K562 (cell line): ENCODE data around the gene PPP1R15A. TPM values are rescaled to one million over a fixed set of nuclear protein-coding genes. Genes with fewer than 3 reads are reported as not detected.

Experiments
- ATAC-seq: fragments of 200-7000 bp; cut with Tn5 transposase; 3 replicates; pipeline ENCODE4 v1.9.1; 2020; ENCODE audit warnings: moderate library complexity
- BruUV-seq: library from RNA; stranded (reverse); fragments of 400-500 nt; replicated peaks from 2 replicates; lab custom pipeline; 2021; lab: Mats Ljungman, UMichigan
- CTCF ChIA-PET: fragments of 300-600 bp; formaldehyde crosslinking; extraction: SDS; loops from one replicate; lab custom pipeline; 2021; ENCODE audit warnings: low intra/inter-chr PET ratio; lab: Yijun Ruan, JAX
- POLR2A ChIA-PET: fragments of 300-600, 350-650 bp; sonication (Branson Sonifier 250); formaldehyde crosslinking; extraction: SDS; loops from one replicate; lab custom pipeline; 2021; ENCODE audit warnings: antibody characterized with exemption, inconsistent platforms; lab: Yijun Ruan, JAX
- DNase-seq, 4 experiments: peaks; one replicate each; pipeline versions ENCODE4 v3.0.0 to v3.0.0-alpha.2; 2011 to 2018; ENCODE audit warnings: low spot score in 3 of 4, mixed read lengths in 3 of 4; ENCODE audit errors: extremely low read depth in 1 of 4
- FAIRE-seq: peaks from 2 replicates; lab custom pipeline; 2011; peaks lifted over from hg19 to GRCh38; lab: Jason Lieb, UNC
- H2AFZ ChIP-seq: 2 replicates; pipeline ENCODE4 v1.6.0; 2011; ENCODE audit warnings: low read depth, low read length, control low read depth, inconsistent platforms
- H3K27ac ChIP-seq: fragments of 200-600 bp; 3 replicates; pipeline ENCODE4 v1.8.0; 2011; ENCODE audit warnings: low read depth, mild to moderate bottlenecking, control low read depth, inconsistent platforms, low read length, moderate library complexity, mixed read lengths; ENCODE audit errors: extremely low read depth
- H3K27me3 ChIP-seq, 2 experiments: fragments of 300-600 bp in 1 of 2; 2 replicates in 1 of 2; 3 replicates in 1 of 2; pipeline versions ENCODE4 v1.6.0 to v1.8.0; 2011; ENCODE audit warnings: inconsistent platforms in 2 of 2, low read length in 2 of 2, mild to moderate bottlenecking in 1 of 2, mixed read lengths in 1 of 2, moderate library complexity in 1 of 2; ENCODE audit not compliant: control insufficient read depth in 2 of 2, insufficient read depth in 2 of 2
- H3K36me3 ChIP-seq: fragments of 300-600 bp; 3 replicates; pipeline ENCODE4 v1.8.0; 2011; ENCODE audit warnings: mild to moderate bottlenecking, low read length, inconsistent platforms; ENCODE audit not compliant: control insufficient read depth, insufficient read depth
- H3K4me1 ChIP-seq, 2 experiments: fragments of 200-600 bp in 1 of 2; replicated peaks in 1 of 2; 2 replicates in 1 of 2; 3 replicates in 1 of 2; pipeline versions ENCODE4 v1.5.1 to v1.8.0; 2011; ENCODE audit warnings: inconsistent platforms in 2 of 2, low read length in 2 of 2, mild to moderate bottlenecking in 1 of 2, mixed read lengths in 1 of 2, moderate library complexity in 1 of 2; ENCODE audit not compliant: control insufficient read depth in 2 of 2, insufficient read depth in 2 of 2
- H3K4me2 ChIP-seq: 2 replicates; pipeline ENCODE4 v1.6.1; 2011; ENCODE audit warnings: low read length, control low read depth, inconsistent platforms, mixed read lengths; ENCODE audit not compliant: insufficient read depth
- H3K4me3 ChIP-seq: fragments of 200-600 bp; sonication (generic), shearing (Covaris generic); 2 replicates; pipeline ENCODE4 v1.5.1; 2016; ENCODE audit warnings: control low read depth, inconsistent platforms
- H3K79me2 ChIP-seq: fragments of 200-600 bp; 3 replicates; pipeline ENCODE4 v1.8.0; 2011; ENCODE audit warnings: low read length, inconsistent platforms; ENCODE audit not compliant: control insufficient read depth, insufficient read depth
- H3K9ac ChIP-seq, 2 experiments: 2 replicates each; pipeline versions ENCODE4 v1.6.0 to v1.6.1; 2011; ENCODE audit warnings: low read depth in 2 of 2, low read length in 2 of 2, control low read depth in 1 of 2, inconsistent platforms in 1 of 2, mild to moderate bottlenecking in 1 of 2, mixed read lengths in 1 of 2; ENCODE audit not compliant: insufficient read depth in 1 of 2
- H3K9me1 ChIP-seq: one replicate; pipeline ENCODE4 v1.6.0; 2011; ENCODE audit warnings: inconsistent platforms, mild to moderate bottlenecking, low read length, moderate library complexity; ENCODE audit not compliant: control insufficient read depth, insufficient read depth
- H3K9me3 ChIP-seq: replicated peaks from 2 replicates; pipeline ENCODE4 v1.5.1; 2011; ENCODE audit warnings: low read depth, low read length, inconsistent platforms; ENCODE audit not compliant: control insufficient read depth, insufficient read depth
- H4K20me1 ChIP-seq: replicated peaks from 2 replicates; pipeline ENCODE4 v1.6.1; 2011; ENCODE audit warnings: low read length, inconsistent platforms, mixed read lengths; ENCODE audit not compliant: control insufficient read depth, insufficient read depth
- AFF4 ChIP-seq: sonication (generic); formaldehyde crosslinking; IDR thresholded peaks from 2 replicates; pipeline ENCODE4 v1.8.0; 2023; ENCODE audit warnings: mild to moderate bottlenecking, missing genetic modification reagents
- CTBP1 ChIP-seq: fragments of 450-650 bp; IDR thresholded peaks from 2 replicates; pipeline ENCODE4 v1.6.1; 2016; ENCODE audit warnings: borderline replicate concordance
- EHMT2 ChIP-seq: fragments of 450-650 bp; IDR thresholded peaks from 2 replicates; pipeline ENCODE4 v1.6.1; 2018; ENCODE audit warnings: antibody characterized with exemption
- ESRRA ChIP-seq: fragments of 450-650 bp; IDR thresholded peaks from 2 replicates; pipeline ENCODE4 v1.6.1; 2014; ENCODE audit warnings: low read depth, mild to moderate bottlenecking, moderate library complexity, borderline replicate concordance
- HDAC1 ChIP-seq, 2 experiments: fragments of 450-650 bp; IDR thresholded peaks; 2 replicates each; pipeline ENCODE4 v1.6.1; 2016 to 2017; ENCODE audit warnings: inconsistent platforms in 1 of 2, mild to moderate bottlenecking in 1 of 2, moderate library complexity in 1 of 2
- STAT5A ChIP-seq: IDR thresholded peaks from 2 replicates; pipeline ENCODE4 v1.6.1; 2012; ENCODE audit warnings: low read length, inconsistent platforms, borderline replicate concordance
- ZBTB1 ChIP-seq: sonication (generic); formaldehyde crosslinking; IDR thresholded peaks from 2 replicates; pipeline ENCODE4 v1.8.1; 2023; ENCODE audit warnings: missing genetic modification reagents, low read depth, mild to moderate bottlenecking, borderline replicate concordance
- ZEB2 ChIP-seq: fragments of 450-650 bp; IDR thresholded peaks from 2 replicates; pipeline ENCODE4 v1.6.1; 2016
- WGBS: fragments of 100-300 bp; shearing (Covaris generic); methylation state at CpG from one replicate; pipeline ENCODE4 v1.1.6; 2016; ENCODE audit warnings: low coverage, mixed read lengths; ENCODE audit not compliant: insufficient coverage; ENCODE audit errors: missing lambda C conversion rate; 5-methylcytosine and 5-hydroxymethylcytosine counted together
- in situ Hi-C: fragments of 300-500 bp; cut with MboI; formaldehyde crosslinking; loops from 4 replicates; pipeline ENCODE4 v1.15.0; 2018; ENCODE audit warnings: inconsistent platforms, mixed read lengths
- intact Hi-C: fragments of 100-400 bp; cut with micrococcal nuclease; formaldehyde crosslinking; loops from 2 replicates; pipeline ENCODE4 v1.14.2; 2022
- polyA plus RNA-seq, 8 experiments: library from polyadenylated mRNA; depleted of rRNA in 4 of 8; stranded (reverse) in 5 of 8; unstranded in 3 of 8; fragments of >200 nt; fragmentation: Nextera tagmentation in 2 of 8; fragmentation: Illumina TruSeq in 1 of 8; extraction: Ambion mirVana in 2 of 8; extraction: Trizol in 1 of 8; gene quantifications; 2 replicates each; pipeline versions ENCODE4 v1.2.1 to v1.2.3, GENCODE V29; 2011 to 2014; ENCODE audit warnings: inconsistent platforms in 1 of 8, missing spikeins in 1 of 8
- total RNA-seq, 7 experiments: library from RNA; depleted of rRNA in 6 of 7; stranded (reverse); fragments of >200 nt in 6 of 7; fragmentation: Illumina TruSeq in 2 of 7; extraction: Trizol in 2 of 7; gene quantifications; 2 replicates each; pipeline versions ENCODE4 v1.2.1 to v1.2.3, GENCODE V29; 2011 to 2021; ENCODE audit warnings: low replicate concordance in 1 of 7
- TF ChIP-seq, protein P1 (sequence below), 3 experiments: IDR thresholded peaks in 2 of 3; conservative IDR thresholded peaks in 1 of 3; 2 replicates each; pipeline ENCODE4 v1.5.1; 2011 to 2012; ENCODE audit warnings: low read length in 3 of 3, mild to moderate bottlenecking in 3 of 3, control low read depth in 2 of 3, improper control_type of control experiment in 1 of 3, inconsistent platforms in 1 of 3, low read depth in 1 of 3, mixed read lengths in 1 of 3, moderate library complexity in 1 of 3; ENCODE audit not compliant: insufficient read depth in 2 of 3

PPP1R15A gene
- total and polyA plus RNA-seq, 9 of the 15 experiments (the other 6 are each of a cell fraction or from before 2014, with no cell fraction given), result 0.42 to 73.7 (median 44.0) TPM

GRCh38 chr19:48822514-48822913, 49.7 kb upstream of the PPP1R15A start:
- Histone ChIP-seq H3K4me3 (no peak overlapping the region), H3K4me1 (peaks cover 0 to 5% of the 10 kb centered on the region in 2 experiments; a peak in 3 of 5 replicates), H4K20me1 (no peaks in the 10 kb centered on the region), H3K27ac (no peak overlapping the region), H2AFZ (no peak overlapping the region), H3K9ac (no peak overlapping the region), H3K27me3 (no peaks in the 10 kb centered on the region), H3K4me2 (no peak overlapping the region), H3K36me3 (no peaks in the 10 kb centered on the region), H3K79me2 (no peaks in the 10 kb centered on the region), H3K9me1 (no peaks in the 10 kb centered on the region), H3K9me3 (peaks cover 3% of the 10 kb centered on the region; the same call in 1 of the 2 replicates)
- WGBS, result 35% methylated on average over 2 of the region's 2 CpGs
- ATAC-seq (no peak), DNase-seq (no peak), FAIRE-seq (peak; percentile 29)
- ChIA-PET POLR2A (no interaction called here), CTCF (no interaction called here)
- intact Hi-C loops, result no loop called here
- in situ Hi-C loops, result no loop called here
- no TSS peak for BruUV-seq
- TF ChIP-seq CTBP1 (0 out of 2 replicates have a peak, but pooled peaks have one; percentile 15), STAT5A (no peak), ESRRA (no peak), ZBTB1 (no peak), HDAC1 (IDR thresholded peaks at IDR 0.05) (peak in 1 of 2 experiments; percentile 33; a peak in 1 of 4 replicates), ZEB2 (no peak), EHMT2 (peak; percentile 71)

- no peaks in the 10 kb centered on the region for H3K36me3 ChIP-seq
- H4K20me1 ChIP-seq, result no peaks in the 10 kb centered on the region
- H3K4me1 ChIP-seq, result peaks cover 9 to 14% of the 10 kb centered on the region in 2 experiments; a peak in 4 of 5 replicates
- no peaks in the 10 kb centered on the region for H3K79me2 ChIP-seq
- no peaks in the 10 kb centered on the region for H3K9me1 ChIP-seq
- BruUV-seq, result no TSS peak
- H2AFZ ChIP-seq, result no peak overlapping the region
- 65% methylated on average over 8 of the region's 8 CpGs for WGBS
- H3K4me3 ChIP-seq, result no peak overlapping the region
- in situ Hi-C loops, result no loop called here
- no peaks in the 10 kb centered on the region for H3K27me3 ChIP-seq
- H3K9me3 ChIP-seq, result peaks cover 3% of the 10 kb centered on the region; the same call in 1 of the 2 replicates
- DNase-seq, result no peak
- no peak overlapping the region for H3K27ac ChIP-seq
- H3K9ac ChIP-seq, result no peak overlapping the region
- intact Hi-C loops, result no loop called here
- CTCF ChIA-PET, result no interaction called here
- no peak overlapping the region for H3K4me2 ChIP-seq
- no peak; the same call in 2 of the 3 replicates for ATAC-seq
- POLR2A ChIA-PET, result interaction anchor here (1.2 to 1.4 kb wide), 2 partner anchors 16 to 141 kb away, joined by 4 to 5 read pairs; partner anchors contain the start of gene BCAT2
- no peak for FAIRE-seq
- TF ChIP-seq, protein P1, sequence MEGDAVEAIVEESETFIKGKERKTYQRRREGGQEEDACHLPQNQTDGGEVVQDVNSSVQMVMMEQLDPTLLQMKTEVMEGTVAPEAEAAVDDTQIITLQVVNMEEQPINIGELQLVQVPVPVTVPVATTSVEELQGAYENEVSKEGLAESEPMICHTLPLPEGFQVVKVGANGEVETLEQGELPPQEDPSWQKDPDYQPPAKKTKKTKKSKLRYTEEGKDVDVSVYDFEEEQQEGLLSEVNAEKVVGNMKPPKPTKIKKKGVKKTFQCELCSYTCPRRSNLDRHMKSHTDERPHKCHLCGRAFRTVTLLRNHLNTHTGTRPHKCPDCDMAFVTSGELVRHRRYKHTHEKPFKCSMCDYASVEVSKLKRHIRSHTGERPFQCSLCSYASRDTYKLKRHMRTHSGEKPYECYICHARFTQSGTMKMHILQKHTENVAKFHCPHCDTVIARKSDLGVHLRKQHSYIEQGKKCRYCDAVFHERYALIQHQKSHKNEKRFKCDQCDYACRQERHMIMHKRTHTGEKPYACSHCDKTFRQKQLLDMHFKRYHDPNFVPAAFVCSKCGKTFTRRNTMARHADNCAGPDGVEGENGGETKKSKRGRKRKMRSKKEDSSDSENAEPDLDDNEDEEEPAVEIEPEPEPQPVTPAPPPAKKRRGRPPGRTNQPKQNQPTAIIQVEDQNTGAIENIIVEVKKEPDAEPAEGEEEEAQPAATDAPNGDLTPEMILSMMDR (IDR thresholded peaks at IDR 0.05 in 2 of 3, conservative IDR thresholded peaks at IDR 0.05 in 1 of 3; ENCODE audit: insufficient read depth in 2 of 3, low read depth in 1 of 3, low read length in 3 of 3), result peak in 2 of 3 experiments; percentile 22 to 26; a peak in 2 of 6 replicates
- no peak for TF ChIP-seq AFF4 (CRISPR knock-in tag)
These were observed 45.6 kb upstream of the PPP1R15A start for GRCh38 chr19:48826606-48827020.
